GM21786 (cell line): ENCODE data around the gene SLC37A1.
"Not testable (repeated sequence)": the region's sequence is repeated elsewhere in the genome, so short reads cannot be mapped to it uniquely, and the experiment has no call there.

Experiments
- ATAC-seq: cut with Tn5 transposase; IDR thresholded peaks from one replicate; pipeline ENCODE4 v1.9.1; 2021; ENCODE audit not compliant: unreplicated experiment

The SLC37A1 gene

DNA sequence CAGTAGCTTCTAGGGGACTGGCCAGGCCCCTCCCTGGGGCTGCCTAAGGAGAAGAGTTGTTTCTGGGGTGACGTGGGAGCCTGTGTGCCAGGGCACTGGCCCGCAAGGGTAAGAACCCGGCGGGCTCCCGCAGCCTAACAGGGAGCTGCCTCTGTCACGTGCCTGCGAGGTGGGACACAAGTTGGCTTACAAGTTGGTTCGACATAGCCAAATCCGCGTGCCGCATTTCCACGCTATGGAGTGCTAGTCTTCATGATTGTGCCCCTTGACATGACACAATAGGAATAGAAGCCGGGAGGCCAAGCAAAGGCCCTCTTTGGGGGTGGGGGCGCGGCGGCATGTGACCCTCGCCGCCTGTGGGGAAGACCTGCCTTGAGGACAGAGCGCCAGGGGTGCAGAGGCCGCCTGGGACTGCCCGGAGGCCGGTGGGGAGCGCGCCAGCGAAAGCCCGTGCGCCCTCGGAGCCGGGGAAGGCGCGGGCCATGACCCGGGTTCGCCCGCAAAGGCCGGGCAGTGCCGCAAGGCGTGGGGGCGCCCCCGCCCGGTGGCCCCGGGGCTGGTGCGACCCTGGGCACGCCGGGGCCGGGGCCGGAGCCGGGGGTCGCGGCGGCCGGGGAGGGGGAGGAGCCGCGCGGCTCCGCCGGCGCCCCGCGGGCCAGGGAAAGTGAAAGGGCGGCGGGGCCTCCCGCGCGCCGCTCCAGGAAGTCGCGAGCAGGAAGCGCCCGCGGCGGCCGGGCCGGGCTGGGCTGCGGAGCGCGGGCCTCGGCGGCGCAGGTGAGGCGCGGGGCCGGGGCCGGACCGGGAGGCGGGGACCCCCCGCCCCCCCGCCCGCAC is at the start of gene SLC37A1:
Gene SLC37A1, plus strand, starts transcription at position 702 of the 834 bp plus-strand sequence. CDS start 4,603 bp downstream, outside the sequence.
- no peak for ATAC-seq

DNA sequence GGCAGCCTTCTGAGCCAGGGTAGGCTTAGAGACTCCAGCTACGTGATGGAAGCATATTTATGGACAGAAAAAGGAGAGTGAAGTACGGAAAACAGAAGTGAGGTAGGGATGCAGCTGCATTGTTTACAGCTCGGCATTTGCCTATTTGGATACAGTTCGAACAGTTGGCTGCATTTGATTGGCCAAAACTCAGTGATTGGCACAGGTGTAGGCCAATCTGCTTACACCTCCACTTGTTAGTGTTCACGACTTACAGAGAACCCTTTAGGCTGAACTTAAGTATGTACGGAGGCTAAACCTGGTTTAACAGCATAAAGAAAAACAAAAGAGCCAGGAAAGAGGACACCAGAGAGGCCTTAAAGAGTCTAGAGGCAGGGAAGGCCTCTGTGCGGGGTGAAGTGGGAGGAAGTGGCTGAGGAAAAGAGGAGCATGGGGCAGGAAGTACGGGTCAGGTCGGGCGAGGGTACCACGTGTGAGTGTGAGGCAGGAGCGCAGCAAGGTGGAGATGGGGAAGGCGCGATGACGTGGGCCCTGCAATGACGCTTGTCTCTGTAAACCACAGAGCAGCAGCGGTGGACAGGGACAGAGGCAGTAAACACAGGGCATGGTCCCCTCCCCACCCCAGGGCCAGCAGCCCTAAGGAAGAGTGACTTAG is 49.7 kb upstream of the SLC37A1 start:
- ATAC-seq = no peak

DNA sequence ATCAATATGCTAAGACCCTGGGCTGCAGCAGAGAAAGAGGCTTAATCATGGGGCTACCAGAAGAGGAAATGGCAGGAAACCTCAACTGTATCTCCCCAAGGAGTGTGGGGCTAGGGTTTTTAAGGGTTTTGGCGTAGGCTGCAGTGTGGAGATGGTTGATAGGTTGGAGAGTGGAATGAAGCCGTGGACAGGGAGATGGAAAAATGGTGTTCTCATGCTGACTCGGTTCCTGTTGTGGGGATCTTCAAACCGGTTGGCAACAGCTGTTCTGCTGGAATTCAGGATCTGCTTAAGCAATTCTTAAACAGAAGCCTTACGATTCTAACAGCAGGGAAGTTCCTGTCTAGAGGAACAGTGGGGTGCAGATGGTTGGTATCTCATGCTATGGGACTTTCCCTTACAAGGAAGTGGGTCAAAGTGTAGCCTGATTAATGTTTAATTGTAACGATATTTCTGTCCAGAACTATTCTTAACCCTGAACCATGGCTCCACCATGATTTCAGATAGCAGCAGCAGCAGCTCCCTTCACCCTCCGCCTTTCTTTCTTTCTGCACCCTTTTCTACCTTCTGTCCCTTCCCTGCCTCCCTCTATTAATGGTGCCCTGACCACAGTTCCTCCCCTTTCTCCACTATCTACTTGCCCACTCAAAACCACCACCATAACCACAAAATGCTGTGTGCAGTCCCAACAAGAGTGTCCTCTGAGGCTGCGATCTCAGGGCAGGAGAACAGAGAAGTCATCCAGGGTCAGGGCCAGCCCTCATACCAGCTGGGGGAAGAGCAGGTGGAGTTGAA is 48.4 kb upstream of the SLC37A1 start:
- no peak for ATAC-seq

DNA sequence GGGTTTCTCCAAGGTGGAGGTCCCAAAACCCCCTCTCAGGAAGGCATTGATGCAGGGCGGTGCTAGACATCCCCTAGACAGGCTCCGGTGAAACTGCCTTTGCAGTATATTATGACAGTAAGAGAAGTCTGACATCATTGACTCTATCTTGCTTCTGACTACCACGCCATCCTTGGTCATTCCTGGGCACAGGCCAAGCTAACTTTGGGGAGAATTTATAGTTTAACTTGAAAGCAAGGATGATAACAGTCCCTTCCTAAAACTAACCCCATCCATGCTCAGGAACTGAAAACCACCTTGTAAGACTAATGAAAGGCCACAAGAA is 47.9 kb upstream of the SLC37A1 start:
- ATAC-seq = no peak

DNA sequence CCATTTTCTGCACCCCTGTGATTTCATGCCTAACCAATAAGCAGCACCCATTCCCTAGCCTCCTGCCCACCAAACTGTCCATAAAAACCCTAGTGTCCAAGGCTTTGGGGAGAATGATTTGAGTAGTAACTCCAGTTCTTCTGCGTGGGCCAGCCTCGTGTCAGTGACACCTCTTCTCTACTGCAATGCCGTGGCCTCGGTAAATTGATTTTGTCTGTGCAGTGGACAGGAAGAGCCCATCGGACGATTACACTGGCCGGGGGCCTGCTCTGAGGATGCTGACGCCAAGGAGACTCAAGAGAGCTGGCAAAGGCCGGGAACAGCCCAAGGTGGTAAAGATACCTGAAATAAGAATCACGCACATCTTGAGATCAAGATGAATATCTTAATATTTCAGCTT is 47.0 kb upstream of the SLC37A1 start:
- no peak for ATAC-seq

DNA sequence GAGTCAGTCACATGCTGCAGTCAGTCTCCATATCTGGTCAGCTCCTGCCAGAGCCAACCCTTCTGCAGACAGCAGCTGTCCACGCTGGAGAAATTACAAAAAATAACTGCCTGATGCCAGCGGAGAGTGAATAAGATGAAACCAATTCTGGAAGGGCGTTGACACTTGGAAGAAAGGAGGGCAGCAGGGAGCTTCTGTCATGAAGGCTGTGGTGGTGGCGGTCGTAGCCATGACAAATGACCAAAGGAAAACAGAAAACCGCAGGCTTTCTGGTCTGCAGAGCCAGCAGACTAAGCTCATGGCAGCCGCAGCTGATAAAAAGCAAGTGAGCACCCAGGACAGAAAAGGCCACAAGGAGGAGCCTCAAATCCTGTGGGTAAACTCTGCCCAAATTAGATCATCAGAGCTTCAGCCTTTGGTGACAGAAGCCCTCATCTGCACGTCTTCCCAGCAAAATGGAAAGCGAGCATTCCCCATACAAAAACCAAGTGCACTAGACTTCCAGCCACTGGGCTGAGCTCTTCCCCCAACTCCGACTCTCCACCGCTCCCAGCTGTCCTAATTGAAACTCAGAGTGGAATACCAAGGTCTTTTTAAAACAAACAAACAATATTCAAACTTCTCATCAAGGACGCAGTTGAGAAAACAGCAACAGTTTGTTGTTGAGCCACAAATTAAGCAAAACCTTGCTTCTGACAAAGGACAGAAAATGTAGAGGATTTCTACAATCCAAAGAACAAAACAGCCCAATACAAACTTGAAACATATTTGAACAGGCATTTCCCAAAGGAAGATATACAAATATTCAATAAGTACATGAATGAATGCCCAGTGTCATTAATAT is 46.3 kb upstream of the SLC37A1 start:
- peak; percentile 42 for ATAC-seq

DNA sequence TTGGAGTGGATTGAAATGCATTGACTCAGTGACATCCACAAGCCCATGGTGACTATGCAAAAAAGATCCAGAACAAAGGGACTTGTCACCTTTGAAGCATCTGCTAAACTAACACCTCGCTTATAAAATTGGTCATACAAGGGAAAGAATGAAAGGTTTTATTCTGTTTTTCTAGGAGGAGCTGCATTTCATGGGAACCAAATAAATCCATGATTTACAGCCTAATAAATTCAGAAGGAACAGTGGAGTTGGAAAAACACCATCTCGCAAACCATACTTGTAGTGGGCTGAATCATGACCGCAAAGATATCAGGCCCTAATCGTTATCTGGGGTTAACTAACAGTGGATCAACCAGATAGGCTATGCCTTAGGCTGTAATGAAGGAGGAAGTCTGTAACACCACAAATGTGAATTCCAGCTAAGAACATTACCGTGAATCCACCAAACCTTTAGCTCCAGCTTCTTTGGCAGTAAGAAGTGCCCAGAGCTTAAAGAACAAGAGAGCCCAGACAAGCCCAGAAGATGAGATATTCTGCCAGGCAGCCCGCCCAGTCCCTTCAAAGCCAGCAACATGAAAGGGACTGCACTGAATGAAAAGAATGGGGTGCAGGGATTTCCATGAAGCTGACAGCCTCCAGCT is 45.0 kb upstream of the SLC37A1 start:
- ATAC-seq = no peak

DNA sequence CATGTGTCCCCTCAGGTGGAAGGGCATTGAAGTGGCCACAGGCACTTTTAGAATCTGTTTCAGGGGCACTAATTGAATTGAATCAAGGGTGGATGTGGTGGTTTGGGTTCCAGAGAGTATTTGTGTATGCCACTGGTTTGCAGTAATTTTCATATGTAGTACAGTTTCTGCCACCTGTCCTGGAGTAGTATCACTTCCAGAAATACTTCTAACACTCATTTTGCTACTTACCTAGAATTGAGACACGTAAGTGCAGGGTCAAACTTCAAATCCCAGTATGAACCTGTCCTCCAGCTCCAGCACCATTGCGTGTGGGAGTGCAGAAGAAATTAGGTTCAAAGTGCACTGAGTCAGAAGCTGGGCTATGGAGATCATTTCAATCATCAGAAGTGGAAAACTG is 44.4 kb upstream of the SLC37A1 start:
- no peak for ATAC-seq

DNA sequence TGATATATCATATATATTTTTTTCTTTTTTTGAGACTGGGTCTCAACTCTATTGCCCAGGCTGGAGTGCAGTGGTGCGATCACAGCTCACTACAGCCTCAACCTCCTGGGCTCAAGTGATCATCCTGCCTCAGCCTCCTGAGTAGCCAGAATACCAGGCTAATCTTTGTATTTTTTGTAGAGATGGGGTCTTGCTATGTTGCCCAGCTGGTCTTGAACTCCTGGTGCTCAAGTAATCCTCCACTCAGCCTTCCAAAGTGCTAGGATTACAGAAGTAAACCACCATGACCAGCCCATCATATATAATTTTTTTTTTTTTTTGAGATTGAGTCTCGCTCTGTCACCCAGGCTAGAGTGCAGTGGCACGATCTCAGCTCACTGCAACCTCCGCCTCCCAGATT is 43.9 kb upstream of the SLC37A1 start:
- ATAC-seq = not testable (repeated sequence)

DNA sequence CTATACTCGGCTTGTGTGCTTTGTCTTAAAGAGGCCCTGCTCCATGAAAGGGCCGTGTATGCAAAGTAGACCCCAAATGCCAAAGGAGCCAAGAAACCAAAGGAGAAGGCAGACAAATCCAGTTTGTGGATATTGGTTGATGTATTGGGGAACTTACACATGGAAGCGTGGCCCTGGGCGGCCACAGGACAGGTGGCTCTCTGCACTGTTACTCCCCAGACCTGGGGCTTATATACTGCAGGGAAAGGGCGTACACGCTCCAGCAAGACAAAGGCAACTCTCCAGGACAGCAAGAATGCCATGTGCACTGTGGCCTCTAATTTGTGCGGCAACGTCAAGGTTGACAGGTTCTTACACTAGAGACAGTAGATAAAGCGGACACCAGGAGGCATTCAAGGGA is 42.4 kb upstream of the SLC37A1 start:
- ATAC-seq = no peak

DNA sequence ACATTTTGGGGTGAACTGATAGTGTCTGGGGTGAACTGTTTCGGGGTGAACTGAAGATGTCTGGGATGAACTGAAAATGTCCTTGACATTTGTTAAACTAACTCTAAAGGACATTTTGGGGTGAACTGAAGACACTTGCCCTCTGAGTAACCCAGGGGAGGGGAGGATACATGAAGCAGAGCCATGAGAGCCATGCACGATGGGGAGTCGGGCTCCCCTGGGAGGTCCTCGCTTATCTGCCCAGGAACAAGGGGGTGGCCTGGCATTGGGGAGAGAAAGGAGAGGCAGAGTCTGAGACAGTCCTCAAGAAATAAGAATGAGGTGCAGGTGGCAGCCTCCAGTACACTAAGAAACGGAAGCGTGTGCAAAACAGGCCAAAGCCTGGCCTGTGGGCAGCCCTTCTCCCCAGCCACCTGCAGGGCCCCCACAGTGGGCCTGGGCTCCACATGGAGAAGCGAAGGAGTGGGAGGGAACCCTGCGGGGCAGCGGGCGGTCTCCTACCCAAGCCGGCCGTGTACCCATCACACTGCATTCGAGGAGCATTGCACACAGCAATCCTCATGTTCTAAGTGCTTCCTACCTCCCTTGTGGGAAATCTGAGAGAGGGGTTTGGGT is 41.8 kb upstream of the SLC37A1 start:
- ATAC-seq = no peak

DNA sequence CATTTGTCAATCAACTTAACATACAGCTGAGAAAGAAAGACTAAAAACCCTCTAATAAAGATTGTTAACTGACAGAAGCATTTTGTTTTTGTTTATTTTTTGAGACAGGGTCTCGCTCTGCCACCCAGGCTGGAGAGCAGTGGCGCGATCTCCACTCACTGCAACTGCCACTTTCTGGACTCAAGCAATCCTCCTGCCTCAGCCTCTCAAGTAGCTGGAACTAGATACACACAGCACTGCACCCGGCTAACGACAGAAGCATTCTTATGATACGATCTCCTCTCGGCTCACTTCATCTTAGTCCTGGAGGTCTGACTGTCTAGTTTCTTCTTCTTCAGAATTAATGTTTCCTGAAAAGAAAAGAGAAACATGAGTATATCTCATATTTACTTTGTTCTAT is 41.1 kb upstream of the SLC37A1 start:
- no peak for ATAC-seq

DNA sequence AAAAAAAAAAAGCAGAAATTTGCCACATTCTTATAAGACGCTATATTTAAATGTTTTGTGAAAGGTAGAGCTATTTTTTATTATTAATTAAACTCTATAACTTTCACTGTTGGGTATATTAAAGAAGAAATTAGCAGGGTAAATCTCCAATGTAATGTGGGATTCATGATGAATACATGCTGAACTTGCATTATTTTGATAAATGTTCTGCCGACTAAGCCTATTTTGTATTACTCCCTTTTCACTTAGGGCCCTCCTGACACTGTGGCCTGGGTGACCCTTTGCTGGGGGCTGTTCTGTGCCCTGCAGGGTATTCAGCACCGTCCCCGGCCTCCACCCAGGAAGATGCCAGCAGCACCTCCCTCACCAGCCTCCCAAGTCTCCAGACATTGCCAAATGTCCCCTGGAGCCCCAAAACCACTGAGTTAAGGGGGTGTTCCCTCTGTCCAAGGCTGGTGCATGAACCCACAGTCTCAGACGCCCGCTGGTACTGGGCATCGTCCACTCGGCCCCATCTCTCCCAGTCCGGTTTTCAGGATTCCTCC is 40.1 kb upstream of the SLC37A1 start:
- no peak for ATAC-seq

DNA sequence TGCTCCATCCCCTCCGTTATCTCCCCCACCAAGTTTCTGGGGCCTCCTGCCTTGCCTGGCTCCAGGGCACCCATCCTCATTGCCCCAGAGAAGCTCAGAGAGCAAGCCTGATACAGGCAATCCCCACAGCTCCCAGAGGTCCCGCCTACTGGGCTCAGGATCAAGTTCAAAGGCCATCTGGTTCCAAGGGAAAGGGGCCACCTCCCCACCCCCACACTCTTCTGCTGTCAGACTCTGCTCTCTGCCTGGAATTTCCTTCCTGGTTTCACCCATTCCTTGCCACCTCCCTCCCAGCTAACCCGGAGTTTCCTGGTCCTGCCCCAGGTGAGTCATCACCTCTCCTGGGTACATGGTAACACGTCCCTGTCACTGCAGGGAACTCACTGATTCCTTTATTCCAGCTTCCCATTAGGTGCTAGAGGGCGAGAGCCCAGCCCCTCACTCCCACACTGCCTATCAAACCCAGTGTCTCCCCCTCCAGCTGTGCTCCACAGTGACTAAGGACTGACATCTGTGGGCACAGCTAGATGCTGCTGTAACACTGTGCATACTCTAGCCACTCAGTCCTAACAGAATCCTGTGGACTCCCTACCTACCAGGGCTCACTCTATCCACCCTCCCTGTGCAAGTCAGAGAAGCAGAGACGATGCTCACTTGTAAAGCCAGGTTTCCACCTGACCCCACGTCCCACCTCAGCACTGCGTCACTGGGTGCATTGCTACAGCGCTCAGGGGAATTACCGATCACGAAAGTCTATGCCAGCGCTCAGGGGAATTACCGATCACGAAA is 39.4 kb upstream of the SLC37A1 start:
- peak; percentile 64 for ATAC-seq

DNA sequence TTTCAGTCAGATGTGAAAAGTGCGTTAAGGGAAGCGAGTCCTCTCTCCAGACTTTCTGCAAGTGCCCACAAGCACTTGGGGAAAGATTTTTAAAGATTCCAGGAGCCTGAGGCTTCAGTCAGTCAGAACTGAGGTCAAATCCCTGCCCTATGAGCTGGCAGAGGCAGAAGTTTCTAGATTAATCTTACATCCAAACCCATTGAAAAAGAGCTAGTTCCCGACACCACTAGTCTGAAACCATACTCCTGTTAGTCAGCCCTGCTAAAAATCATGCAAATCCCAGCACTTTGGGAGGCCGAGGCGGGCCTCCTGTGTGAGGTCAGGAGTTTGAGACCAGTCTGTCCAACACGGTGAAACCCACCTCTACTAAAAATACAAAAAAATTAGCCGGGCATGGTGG is 38.6 kb upstream of the SLC37A1 start:
- ATAC-seq = no peak

DNA sequence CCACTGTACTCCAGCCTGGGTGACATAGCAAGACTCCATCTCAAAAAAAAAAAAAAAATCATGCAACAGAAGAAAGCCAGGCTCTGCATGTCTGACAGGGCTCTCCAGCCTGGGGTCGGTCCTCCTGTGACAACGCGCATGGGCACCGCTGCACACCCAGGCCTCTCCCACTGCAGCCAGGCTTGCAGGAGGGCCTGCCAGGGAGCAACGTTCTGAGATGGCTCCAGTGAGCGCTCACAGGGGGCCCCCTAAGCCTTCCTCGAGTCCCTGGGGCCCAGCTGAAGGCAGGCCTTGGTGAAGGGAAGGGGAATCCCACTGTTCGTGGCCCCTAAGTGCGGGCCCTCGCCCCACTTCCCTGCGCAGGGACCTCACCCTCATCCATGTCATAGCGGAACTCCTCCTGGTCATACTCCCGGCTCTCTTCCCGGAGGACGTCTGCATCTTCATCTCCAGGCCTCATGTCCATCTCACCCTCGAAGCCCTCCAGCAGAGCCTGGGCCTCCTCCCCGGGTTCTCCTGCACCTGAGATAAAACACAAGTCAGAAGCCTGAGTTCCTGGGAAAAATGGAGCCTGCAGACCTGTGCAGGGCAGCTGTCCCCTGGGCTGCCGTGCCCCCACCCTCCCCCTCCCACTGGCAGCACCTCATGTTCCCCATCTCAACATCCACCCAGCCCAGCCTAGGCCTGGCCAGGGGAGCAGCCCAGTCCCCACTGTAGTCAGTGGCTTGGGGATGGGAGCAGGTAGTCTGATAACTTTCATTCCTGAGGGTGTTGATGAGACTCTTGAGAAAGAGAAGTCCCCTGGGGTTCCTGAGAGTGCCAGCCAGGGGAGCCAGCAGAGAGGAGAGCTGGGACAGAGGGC is 37.9 kb upstream of the SLC37A1 start:
- no peak for ATAC-seq

DNA sequence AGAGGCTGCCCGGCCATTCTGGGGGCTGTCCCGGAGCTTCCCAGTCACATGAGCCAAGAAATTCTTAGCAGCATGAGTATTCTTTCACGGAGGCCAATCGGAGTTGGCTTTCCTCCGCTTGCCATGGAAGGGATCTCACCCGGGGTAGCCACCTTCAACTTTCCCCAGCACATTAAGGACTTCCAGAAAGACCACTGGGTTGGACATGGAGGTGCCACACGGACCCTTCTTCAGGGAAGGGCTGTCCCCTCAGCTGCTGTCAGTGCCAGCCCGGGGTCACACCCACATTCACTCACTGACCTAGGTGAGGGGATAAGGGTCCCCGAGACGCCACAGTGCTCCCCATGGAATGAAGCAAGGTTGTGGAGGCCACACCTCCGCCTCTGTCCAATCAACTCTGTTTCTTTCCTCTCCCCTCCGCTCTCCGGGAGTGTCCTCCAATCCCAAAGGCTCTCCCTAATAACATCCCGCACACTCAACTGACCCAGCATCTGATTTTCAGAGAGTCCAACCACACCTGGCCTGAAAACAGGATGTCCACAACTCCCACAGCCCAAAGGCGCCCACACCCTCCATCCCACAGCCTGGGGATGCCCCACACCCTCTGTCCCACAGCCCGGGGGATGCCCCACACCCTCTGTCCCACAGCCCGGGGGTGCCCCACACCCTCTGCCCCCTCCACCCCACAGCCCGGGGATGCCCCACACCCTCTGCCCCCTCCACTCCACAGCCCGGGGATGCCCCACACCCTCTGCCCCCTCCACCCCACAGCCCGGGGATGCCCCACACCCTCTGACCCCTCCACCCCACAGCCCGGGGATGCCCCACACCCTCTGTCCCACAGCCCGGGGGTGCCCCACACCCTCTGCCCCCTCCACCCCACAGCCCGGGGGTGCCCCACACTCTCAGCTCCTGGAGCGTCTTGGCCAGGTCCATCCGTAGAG is 37.0 kb upstream of the SLC37A1 start:
- ATAC-seq = no peak
